Renal cortical epithelial cell (primary cell): ENCODE data around the gene MRI1. TPM values are rescaled to one million over a fixed set of nuclear protein-coding genes. Genes with fewer than 3 reads are reported as not detected.
"Not testable (repeated sequence)": the region's sequence is repeated elsewhere in the genome, so short reads cannot be mapped to it uniquely, and the experiment has no call there.

Experiments used
- DNase-seq: peaks from one replicate; pipeline ENCODE4 v3.0.0-alpha.2; 2011; ENCODE audit warnings: low read depth
- total RNA-seq: library from RNA; depleted of rRNA; stranded (reverse); fragments of >200 nt; gene quantifications from 2 replicates; pipeline ENCODE4 v1.2.3, GENCODE V29; 2014

The MRI1 gene
- 29.0 and 33.1 TPM in 2 replicates for total RNA-seq

GRCh38 chr19:13764101-13764807, at the start of gene MRI1:
Gene MRI1, plus strand, starts transcription at chr19:13764522. Its CDS starts 67 bp downstream, at chr19:13764589.
- peak; percentile 43 for DNase-seq

GRCh38 chr19:13717194-13717643, 47.1 kb upstream of the MRI1 start:
- no peak for DNase-seq

- peak; percentile 66 for DNase-seq
Observed at GRCh38 chr19:13718733-13719132, 45.6 kb upstream of the MRI1 start.

GRCh38 chr19:13722146-13722545, 42.2 kb upstream of the MRI1 start:
- DNase-seq: no peak

- DNase-seq: peak; percentile 57
Observed at GRCh38 chr19:13723206-13723605, 41.1 kb upstream of the MRI1 start.

- no peak for DNase-seq
Observed at GRCh38 chr19:13726323-13726722, 38.0 kb upstream of the MRI1 start.

- DNase-seq: no peak
Observed at GRCh38 chr19:13727798-13728197, 36.5 kb upstream of the MRI1 start.

GRCh38 chr19:13729859-13730258, 34.5 kb upstream of the MRI1 start:
- DNase-seq: peak; percentile 52

- DNase-seq: peak; percentile 100
Observed at GRCh38 chr19:13731147-13731964, 33.0 kb upstream of the MRI1 start.

- no peak for DNase-seq
Observed at GRCh38 chr19:13732337-13732736, 32.0 kb upstream of the MRI1 start.

- no peak for DNase-seq
Observed at GRCh38 chr19:13734751-13735150, 29.6 kb upstream of the MRI1 start.

GRCh38 chr19:13738073-13738472, 26.2 kb upstream of the MRI1 start:
- no peak for DNase-seq

- DNase-seq: no peak
Observed at GRCh38 chr19:13741893-13742292, 22.4 kb upstream of the MRI1 start.

- peak; percentile 63 for DNase-seq
Observed at GRCh38 chr19:13742756-13743155, 21.6 kb upstream of the MRI1 start.

- peak; percentile 52 for DNase-seq
Observed at GRCh38 chr19:13744174-13744573, 20.1 kb upstream of the MRI1 start.

GRCh38 chr19:13747098-13747453, 17.2 kb upstream of the MRI1 start:
- DNase-seq: no peak

- peak; percentile 44 for DNase-seq
Observed at GRCh38 chr19:13748169-13748828, 16.0 kb upstream of the MRI1 start.

GRCh38 chr19:13751436-13751835, 12.9 kb upstream of the MRI1 start:
- no peak for DNase-seq

GRCh38 chr19:13753622-13754021, 10.7 kb upstream of the MRI1 start:
- not testable (repeated sequence) for DNase-seq

GRCh38 chr19:13756210-13756609, 8.1 kb upstream of the MRI1 start:
- no peak for DNase-seq

- DNase-seq: no peak
Observed at GRCh38 chr19:13757805-13758772, 6.2 kb upstream of the MRI1 start.
